ENCODE results near the gene SLC25A25. TPM values are rescaled to one million over a fixed set of nuclear protein-coding genes. Genes with fewer than 3 reads are reported as not detected.
A peak's percentile ranks its signal among the peaks of the same experiment; 100 is the strongest.

Gene SLC25A25
- total RNA-seq, 2 experiments from 2014 or later, result 16.9 to 17.7 TPM

DNA sequence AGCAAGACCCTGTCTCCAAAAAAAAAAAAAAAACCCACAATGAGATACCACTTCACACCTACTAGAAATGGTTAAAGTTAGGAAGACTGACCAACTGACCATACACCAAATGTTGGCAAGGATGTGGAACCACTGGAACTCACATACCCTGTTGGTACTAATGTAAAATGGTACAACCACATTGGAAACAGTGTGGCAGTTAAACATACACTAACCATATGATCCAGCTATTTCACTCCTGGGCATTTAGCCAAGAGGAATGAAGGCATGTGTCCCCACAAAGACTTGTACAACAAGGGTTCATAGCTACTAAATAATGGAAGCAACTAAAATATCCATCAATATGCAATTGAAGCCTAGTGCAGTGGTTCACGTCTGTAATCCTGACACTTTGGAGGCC is 22.2 kb upstream of the SLC25A25 start:
- ChIA-PET CTCF (interaction anchor here (0.7 to 1.4 kb wide), 2 partner anchors 103 to 104 kb away, joined by 3 read pairs; no protein-coding TSS in a partner anchor), POLR2A (interaction anchor here (0.7 to 0.8 kb wide), 2 partner anchors 8 to 88 kb away, joined by 3 to 4 read pairs; no protein-coding TSS in a partner anchor)
- DNase-seq, result no peak
- TF ChIP-seq, protein P1, sequence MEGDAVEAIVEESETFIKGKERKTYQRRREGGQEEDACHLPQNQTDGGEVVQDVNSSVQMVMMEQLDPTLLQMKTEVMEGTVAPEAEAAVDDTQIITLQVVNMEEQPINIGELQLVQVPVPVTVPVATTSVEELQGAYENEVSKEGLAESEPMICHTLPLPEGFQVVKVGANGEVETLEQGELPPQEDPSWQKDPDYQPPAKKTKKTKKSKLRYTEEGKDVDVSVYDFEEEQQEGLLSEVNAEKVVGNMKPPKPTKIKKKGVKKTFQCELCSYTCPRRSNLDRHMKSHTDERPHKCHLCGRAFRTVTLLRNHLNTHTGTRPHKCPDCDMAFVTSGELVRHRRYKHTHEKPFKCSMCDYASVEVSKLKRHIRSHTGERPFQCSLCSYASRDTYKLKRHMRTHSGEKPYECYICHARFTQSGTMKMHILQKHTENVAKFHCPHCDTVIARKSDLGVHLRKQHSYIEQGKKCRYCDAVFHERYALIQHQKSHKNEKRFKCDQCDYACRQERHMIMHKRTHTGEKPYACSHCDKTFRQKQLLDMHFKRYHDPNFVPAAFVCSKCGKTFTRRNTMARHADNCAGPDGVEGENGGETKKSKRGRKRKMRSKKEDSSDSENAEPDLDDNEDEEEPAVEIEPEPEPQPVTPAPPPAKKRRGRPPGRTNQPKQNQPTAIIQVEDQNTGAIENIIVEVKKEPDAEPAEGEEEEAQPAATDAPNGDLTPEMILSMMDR (IDR thresholded peaks at IDR 0.05), result no peak
- Mint-ChIP-seq H3K4me1 (ENCODE audit: low read depth) (peaks cover 4% of the 10 kb centered on the region), H3K27me3 (no peaks in the 10 kb centered on the region), H3K36me3 (ENCODE audit: low read depth) (no peaks in the 10 kb centered on the region), H3K27ac (no peak overlapping the region), H3K9me3 (no peaks in the 10 kb centered on the region), H3K4me3 (no peak overlapping the region)
- ATAC-seq (ENCODE audit: poor library complexity), result no peak
- no peak overlapping the region for H3K4me3 ChIP-seq (ENCODE audit: low read length)
- intact Hi-C loops (cut with DNase I, micrococcal nuclease), result no loop called here
- no peaks in the 10 kb centered on the region for H3K4me1 ChIP-seq (ENCODE audit: insufficient read depth, low read length)
- no peak overlapping the region for H3K27ac ChIP-seq (ENCODE audit: low read depth in 1 of 2, low read length in 2 of 2)
- no peaks in the 10 kb centered on the region for H3K27me3 ChIP-seq (ENCODE audit: control insufficient read depth in 1 of 2, insufficient read depth in 2 of 2, low read length in 2 of 2)
- no peaks in the 10 kb centered on the region for H3K36me3 ChIP-seq (ENCODE audit: insufficient read depth, low read length)
- H3K9me3 ChIP-seq (ENCODE audit: control insufficient read depth in 1 of 2, insufficient read depth in 1 of 2, low read length in 2 of 2), result no peaks in the 10 kb centered on the region

DNA sequence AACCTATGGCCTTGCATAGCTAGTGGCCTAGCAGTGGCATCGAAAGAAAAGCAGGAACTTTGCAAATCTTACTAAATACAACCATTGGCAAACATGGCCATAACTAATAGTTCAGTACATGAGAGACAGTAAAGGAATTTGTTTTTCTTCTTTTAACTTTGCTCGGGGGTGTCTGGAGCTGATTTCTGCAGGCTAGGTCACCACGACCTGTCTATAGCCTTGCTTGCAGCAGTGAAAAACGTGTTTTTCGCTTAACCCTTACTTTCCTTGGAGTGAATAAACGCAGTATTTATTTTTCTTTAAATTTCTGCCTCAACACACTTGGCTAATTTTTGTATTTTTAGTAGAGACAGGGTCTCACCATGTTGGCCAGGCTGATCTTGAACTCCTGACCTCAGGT is 20.8 kb upstream of the SLC25A25 start:
- Histone ChIP-seq H3K4me1 (ENCODE audit: insufficient read depth, low read length) (no peaks in the 10 kb centered on the region), H3K27ac (ENCODE audit: low read depth in 1 of 2, low read length in 2 of 2) (no peak overlapping the region), H3K4me3 (ENCODE audit: low read length) (no peak overlapping the region), H3K36me3 (ENCODE audit: insufficient read depth, low read length) (no peaks in the 10 kb centered on the region), H3K9me3 (ENCODE audit: control insufficient read depth in 1 of 2, insufficient read depth in 1 of 2, low read length in 2 of 2) (no peaks in the 10 kb centered on the region), H3K27me3 (ENCODE audit: control insufficient read depth in 1 of 2, insufficient read depth in 2 of 2, low read length in 2 of 2) (no peaks in the 10 kb centered on the region)
- CTCF ChIA-PET, result interaction anchor here (0.9 to 1.4 kb wide), 2 partner anchors 12 to 105 kb away, joined by 3 read pairs; no protein-coding TSS in a partner anchor
- H3K27me3 Mint-ChIP-seq, result no peaks in the 10 kb centered on the region
- intact Hi-C loops (cut with DNase I, micrococcal nuclease), result no loop called here
- no peaks in the 10 kb centered on the region for H3K9me3 Mint-ChIP-seq
- ATAC-seq (ENCODE audit: poor library complexity) (no peak), DNase-seq (no peak)
- no peak overlapping the region for H3K27ac Mint-ChIP-seq
- peaks cover 4% of the 10 kb centered on the region for H3K4me1 Mint-ChIP-seq (ENCODE audit: low read depth)
- TF ChIP-seq, protein P1 (IDR thresholded peaks at IDR 0.05), result no peak
- no peak overlapping the region for H3K4me3 Mint-ChIP-seq
- no peaks in the 10 kb centered on the region for H3K36me3 Mint-ChIP-seq (ENCODE audit: low read depth)
- POLR2A ChIA-PET, result interaction anchor here (0.9 kb wide), 1 partner anchor 69 kb away, joined by 3 read pairs; no protein-coding TSS in a partner anchor

DNA sequence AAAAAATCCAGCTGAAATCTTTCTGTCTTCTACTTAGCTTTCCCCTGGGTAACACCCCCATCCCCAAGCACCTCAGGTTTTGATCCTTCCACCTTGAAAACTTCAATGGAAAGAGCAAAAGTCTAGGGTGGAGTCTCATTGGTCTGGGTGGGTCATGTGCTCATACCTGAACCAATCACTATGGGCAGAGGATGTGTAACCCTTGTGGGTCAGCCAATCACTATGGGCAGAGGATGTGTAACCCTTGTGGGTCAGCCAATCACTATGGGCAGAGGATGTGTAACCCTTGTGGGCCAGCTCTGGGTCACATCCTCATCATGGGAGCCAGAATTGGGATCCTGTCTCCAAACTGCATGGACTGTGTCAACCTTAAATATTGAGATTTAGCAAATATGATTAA is 19.4 kb upstream of the SLC25A25 start:
- Histone ChIP-seq H3K4me3 (ENCODE audit: low read length) (no peak overlapping the region), H3K4me1 (ENCODE audit: insufficient read depth, low read length) (no peaks in the 10 kb centered on the region), H3K9me3 (ENCODE audit: control insufficient read depth in 1 of 2, insufficient read depth in 1 of 2, low read length in 2 of 2) (no peaks in the 10 kb centered on the region), H3K27ac (ENCODE audit: low read depth in 1 of 2, low read length in 2 of 2) (no peak overlapping the region), H3K27me3 (ENCODE audit: control insufficient read depth in 1 of 2, insufficient read depth in 2 of 2, low read length in 2 of 2) (no peaks in the 10 kb centered on the region), H3K36me3 (ENCODE audit: insufficient read depth, low read length) (no peaks in the 10 kb centered on the region)
- ChIA-PET CTCF (interaction anchor here (0.6 to 1.0 kb wide), 3 partner anchors 47 to 1742 kb away, joined by 3 to 5 read pairs (median 3); no protein-coding TSS in a partner anchor), POLR2A (interaction anchor here (0.6 to 1.9 kb wide), 2 partner anchors 19 to 78 kb away, joined by 3 to 8 read pairs; partner anchors contain the start of genes NAIF1 and SLC25A25)
- intact Hi-C loops (cut with DNase I, micrococcal nuclease), result no loop called here
- DNase-seq, result no peak
- no peaks in the 10 kb centered on the region for H3K9me3 Mint-ChIP-seq
- ATAC-seq (ENCODE audit: poor library complexity), result peak; percentile 51
- no peak overlapping the region for H3K4me3 Mint-ChIP-seq
- no peaks in the 10 kb centered on the region for H3K36me3 Mint-ChIP-seq (ENCODE audit: low read depth)
- H3K27ac Mint-ChIP-seq, result no peak overlapping the region
- TF ChIP-seq, protein P1 (IDR thresholded peaks at IDR 0.05), result no peak
- peaks cover 4% of the 10 kb centered on the region for H3K4me1 Mint-ChIP-seq (ENCODE audit: low read depth)
- no peaks in the 10 kb centered on the region for H3K27me3 Mint-ChIP-seq
